Vagina (tissue), 2 donors: ENCODE measurements around the gene SNTB2.

Experiments
- CTCF ChIP-seq, 3 experiments: fragments of 450-650 bp in 2 of 3; fragments of 200-600 bp in 1 of 3; sonication (generic) in 1 of 3; IDR thresholded peaks; one replicate each; pipeline ENCODE4 v1.5.1; 2017 to 2019; ENCODE audit warnings: antibody characterized with exemption in 3 of 3, mild to moderate bottlenecking in 2 of 3, moderate library complexity in 2 of 3
- POLR2A ChIP-seq, 2 donors: fragments of 450-650 bp; IDR thresholded peaks; one replicate each; pipeline ENCODE4 v1.6.1; 2017; ENCODE audit warnings: antibody characterized with exemption in 2 of 2, mild to moderate bottlenecking in 2 of 2, moderate library complexity in 2 of 2
- POLR2AphosphoS5 ChIP-seq, 2 donors: sonication (generic); formaldehyde crosslinking; IDR thresholded peaks; one replicate each; pipeline ENCODE4 v1.9.0; 2017; ENCODE audit warnings: antibody characterized with exemption in 2 of 2, mild to moderate bottlenecking in 2 of 2, low read depth in 1 of 2; ENCODE audit not compliant: insufficient read depth in 1 of 2

DNA sequence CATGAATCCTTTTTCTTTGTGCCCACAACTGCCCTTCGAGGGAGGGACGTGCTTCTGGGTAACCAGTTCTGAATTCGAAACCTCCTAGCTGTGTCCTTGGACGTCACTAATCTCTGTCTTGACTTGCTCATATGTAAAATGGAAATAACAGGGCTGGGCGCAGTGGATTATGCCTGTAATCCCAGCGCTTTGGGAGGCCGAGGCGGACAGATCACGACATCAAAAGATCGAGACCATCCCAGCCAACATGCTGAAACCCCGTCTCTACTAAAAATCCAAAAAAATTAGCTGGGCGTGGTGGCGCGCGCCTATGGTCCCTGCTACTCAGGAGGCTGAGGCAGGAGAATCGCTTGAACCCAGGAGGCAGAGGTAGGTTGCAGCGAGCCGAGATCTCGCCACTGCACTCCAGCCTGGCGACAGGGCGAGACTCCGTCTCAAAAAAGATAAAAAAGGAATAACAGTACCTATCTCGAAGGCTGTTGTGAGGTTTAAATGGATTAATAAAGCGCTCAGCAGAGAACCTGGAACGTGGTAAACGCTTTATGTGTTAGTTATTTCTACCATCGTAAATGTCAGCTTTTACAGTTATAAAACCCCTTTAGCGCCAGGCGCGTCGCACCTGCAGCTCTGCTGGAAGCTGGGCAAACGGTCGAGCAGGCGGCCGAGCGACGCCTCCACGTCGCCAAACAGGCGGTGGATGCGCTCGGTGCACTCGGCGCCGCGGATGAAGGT lies 151.8 kb downstream of the SNTB2 start:
- TF ChIP-seq CTCF (IDR thresholded peaks at IDR 0.05): no peak
- no peak for TF ChIP-seq POLR2AphosphoS5 (IDR thresholded peaks at IDR 0.05; ENCODE audit: insufficient read depth in 1 of 2, low read depth in 1 of 2)
- TF ChIP-seq POLR2A (IDR thresholded peaks at IDR 0.05): no peak
